ENCODE results near the gene EMP1. TPM values are rescaled to one million over a fixed set of nuclear protein-coding genes. Genes with fewer than 3 reads are reported as not detected.

EMP1 gene
- total and polyA plus RNA-seq, 2 of the 13 experiments (the other 11 are each of a cell fraction or from before 2014, with no cell fraction given) = 0.13 to 0.61 TPM

DNA sequence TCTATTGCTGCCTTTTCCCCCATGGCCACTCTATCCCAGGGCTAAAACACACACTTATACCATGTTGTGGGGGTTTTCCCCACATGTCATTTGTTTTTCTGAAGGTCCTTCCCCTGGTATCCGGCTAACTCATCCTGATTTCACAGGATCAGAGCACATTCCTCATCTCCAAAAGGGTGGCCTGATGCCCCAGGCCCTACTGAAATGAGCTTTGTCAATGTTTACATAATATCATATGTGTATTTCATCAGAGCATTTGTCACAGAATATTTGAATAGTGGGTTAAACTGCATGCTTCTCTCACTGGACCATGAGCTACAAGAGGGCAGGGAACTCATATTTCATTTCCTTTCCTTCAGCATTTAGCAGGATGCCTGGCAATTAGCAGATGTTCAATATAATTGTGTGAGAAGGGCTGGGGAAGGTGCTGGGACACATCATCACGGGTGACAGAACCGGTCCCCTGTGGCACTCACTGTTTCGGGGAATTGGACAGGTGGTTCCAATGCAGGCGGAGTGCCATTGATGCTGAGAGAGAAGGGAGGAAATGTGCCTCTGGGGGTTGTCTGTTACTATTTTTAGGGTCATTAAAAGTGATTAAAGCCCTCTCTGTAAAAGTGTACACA lies 26.8 kb downstream of the EMP1 start (continued):
- TF ChIP-seq CREM (IDR thresholded peaks at IDR 0.05) (no peak), CREM (CRISPR knock-in tag; IDR thresholded peaks at IDR 0.05) (no peak), KDM3A (CRISPR knock-in tag; IDR thresholded peaks at IDR 0.05; ENCODE audit: low read depth) (no peak), ZNF160 (CRISPR knock-in tag; IDR thresholded peaks at IDR 0.05) (no peak), ISL2 (CRISPR knock-in tag; IDR thresholded peaks at IDR 0.05) (no peak), PCBP2 (optimal IDR thresholded peaks at IDR 0.05; ENCODE audit: low read depth, low read length, poor library complexity, severe bottlenecking) (no peak), NRL (CRISPR knock-in tag; IDR thresholded peaks at IDR 0.05; ENCODE audit: borderline replicate concordance) (no peak), PTBP1 (IDR thresholded peaks at IDR 0.05; ENCODE audit: low read depth, low read length, poor library complexity, severe bottlenecking) (no peak), ZNF674 (CRISPR knock-in tag; IDR thresholded peaks at IDR 0.05; ENCODE audit: low read depth) (no peak), SMYD3 (CRISPR knock-in tag; IDR thresholded peaks at IDR 0.05) (no peak), SOX6 (IDR thresholded peaks at IDR 0.05) (no peak), SOX6 (CRISPR knock-in tag; IDR thresholded peaks at IDR 0.05) (no peak), ZNF432 (CRISPR knock-in tag; IDR thresholded peaks at IDR 0.05; ENCODE audit: borderline replicate concordance) (no peak), ZNF205 (CRISPR knock-in tag; IDR thresholded peaks at IDR 0.05) (no peak), NCOR1 (IDR thresholded peaks at IDR 0.05; ENCODE audit: borderline replicate concordance, low read length) (no peak), NFIC (IDR thresholded peaks at IDR 0.05; ENCODE audit: low read length) (no peak), SRSF4 (IDR thresholded peaks at IDR 0.05; ENCODE audit: low read depth, low read length, poor library complexity, severe bottlenecking) (no peak), ZNF251 (CRISPR knock-in tag; IDR thresholded peaks at IDR 0.05) (no peak), SIN3A (IDR thresholded peaks at IDR 0.05; ENCODE audit: borderline replicate concordance, low read depth, low read length) (no peak), ARID2 (CRISPR knock-in tag; IDR thresholded peaks at IDR 0.05; ENCODE audit: borderline replicate concordance) (no peak)
- TF ChIP-seq, protein P1, sequence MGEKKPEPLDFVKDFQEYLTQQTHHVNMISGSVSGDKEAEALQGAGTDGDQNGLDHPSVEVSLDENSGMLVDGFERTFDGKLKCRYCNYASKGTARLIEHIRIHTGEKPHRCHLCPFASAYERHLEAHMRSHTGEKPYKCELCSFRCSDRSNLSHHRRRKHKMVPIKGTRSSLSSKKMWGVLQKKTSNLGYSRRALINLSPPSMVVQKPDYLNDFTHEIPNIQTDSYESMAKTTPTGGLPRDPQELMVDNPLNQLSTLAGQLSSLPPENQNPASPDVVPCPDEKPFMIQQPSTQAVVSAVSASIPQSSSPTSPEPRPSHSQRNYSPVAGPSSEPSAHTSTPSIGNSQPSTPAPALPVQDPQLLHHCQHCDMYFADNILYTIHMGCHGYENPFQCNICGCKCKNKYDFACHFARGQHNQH (CRISPR knock-in tag; IDR thresholded peaks at IDR 0.05) = no peak
- TF ChIP-seq, protein P2, sequence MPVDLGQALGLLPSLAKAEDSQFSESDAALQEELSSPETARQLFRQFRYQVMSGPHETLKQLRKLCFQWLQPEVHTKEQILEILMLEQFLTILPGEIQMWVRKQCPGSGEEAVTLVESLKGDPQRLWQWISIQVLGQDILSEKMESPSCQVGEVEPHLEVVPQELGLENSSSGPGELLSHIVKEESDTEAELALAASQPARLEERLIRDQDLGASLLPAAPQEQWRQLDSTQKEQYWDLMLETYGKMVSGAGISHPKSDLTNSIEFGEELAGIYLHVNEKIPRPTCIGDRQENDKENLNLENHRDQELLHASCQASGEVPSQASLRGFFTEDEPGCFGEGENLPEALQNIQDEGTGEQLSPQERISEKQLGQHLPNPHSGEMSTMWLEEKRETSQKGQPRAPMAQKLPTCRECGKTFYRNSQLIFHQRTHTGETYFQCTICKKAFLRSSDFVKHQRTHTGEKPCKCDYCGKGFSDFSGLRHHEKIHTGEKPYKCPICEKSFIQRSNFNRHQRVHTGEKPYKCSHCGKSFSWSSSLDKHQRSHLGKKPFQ (CRISPR knock-in tag; IDR thresholded peaks at IDR 0.05; ENCODE audit: insufficient replicate concordance) = no peak
- TF ChIP-seq, protein P3, sequence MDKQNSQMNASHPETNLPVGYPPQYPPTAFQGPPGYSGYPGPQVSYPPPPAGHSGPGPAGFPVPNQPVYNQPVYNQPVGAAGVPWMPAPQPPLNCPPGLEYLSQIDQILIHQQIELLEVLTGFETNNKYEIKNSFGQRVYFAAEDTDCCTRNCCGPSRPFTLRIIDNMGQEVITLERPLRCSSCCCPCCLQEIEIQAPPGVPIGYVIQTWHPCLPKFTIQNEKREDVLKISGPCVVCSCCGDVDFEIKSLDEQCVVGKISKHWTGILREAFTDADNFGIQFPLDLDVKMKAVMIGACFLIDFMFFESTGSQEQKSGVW (CRISPR knock-in tag; IDR thresholded peaks at IDR 0.05; ENCODE audit: borderline replicate concordance) = no peak
- TF ChIP-seq, protein P4, sequence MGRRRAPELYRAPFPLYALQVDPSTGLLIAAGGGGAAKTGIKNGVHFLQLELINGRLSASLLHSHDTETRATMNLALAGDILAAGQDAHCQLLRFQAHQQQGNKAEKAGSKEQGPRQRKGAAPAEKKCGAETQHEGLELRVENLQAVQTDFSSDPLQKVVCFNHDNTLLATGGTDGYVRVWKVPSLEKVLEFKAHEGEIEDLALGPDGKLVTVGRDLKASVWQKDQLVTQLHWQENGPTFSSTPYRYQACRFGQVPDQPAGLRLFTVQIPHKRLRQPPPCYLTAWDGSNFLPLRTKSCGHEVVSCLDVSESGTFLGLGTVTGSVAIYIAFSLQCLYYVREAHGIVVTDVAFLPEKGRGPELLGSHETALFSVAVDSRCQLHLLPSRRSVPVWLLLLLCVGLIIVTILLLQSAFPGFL (CRISPR knock-in tag; IDR thresholded peaks at IDR 0.05) = no peak
- TF ChIP-seq, protein P5, sequence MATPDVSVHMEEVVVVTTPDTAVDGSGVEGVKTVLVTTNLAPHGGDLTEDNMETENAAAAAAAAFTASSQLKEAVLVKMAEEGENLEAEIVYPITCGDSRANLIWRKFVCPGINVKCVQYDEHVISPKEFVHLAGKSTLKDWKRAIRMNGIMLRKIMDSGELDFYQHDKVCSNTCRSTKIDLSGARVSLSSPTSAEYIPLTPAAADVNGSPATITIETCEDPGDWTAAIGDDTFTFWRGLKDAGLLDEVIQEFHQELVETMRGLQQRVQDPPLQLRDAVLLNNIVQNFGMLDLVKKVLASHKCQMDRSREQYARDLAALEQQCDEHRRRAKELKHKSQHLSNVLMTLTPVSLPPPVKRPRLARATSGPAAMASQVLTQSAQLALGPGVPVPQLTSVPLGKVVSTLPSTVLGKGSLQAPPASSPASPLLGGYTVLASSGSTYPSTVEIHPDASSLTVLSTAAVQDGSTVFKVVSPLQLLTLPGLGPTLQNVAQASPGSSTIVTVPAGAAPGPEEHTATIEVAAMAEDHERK (CRISPR knock-in tag; IDR thresholded peaks at IDR 0.05; ENCODE audit: low read depth) = no peak

All from HepG2 (cell line).